ENCODE data around the gene PBXIP1. TPM values are rescaled to one million over a fixed set of nuclear protein-coding genes. Genes with fewer than 3 reads are reported as not detected.

PBXIP1 gene
- total RNA-seq, 2 donors from 2014 or later, result 28.9 to 40.7 TPM

DNA sequence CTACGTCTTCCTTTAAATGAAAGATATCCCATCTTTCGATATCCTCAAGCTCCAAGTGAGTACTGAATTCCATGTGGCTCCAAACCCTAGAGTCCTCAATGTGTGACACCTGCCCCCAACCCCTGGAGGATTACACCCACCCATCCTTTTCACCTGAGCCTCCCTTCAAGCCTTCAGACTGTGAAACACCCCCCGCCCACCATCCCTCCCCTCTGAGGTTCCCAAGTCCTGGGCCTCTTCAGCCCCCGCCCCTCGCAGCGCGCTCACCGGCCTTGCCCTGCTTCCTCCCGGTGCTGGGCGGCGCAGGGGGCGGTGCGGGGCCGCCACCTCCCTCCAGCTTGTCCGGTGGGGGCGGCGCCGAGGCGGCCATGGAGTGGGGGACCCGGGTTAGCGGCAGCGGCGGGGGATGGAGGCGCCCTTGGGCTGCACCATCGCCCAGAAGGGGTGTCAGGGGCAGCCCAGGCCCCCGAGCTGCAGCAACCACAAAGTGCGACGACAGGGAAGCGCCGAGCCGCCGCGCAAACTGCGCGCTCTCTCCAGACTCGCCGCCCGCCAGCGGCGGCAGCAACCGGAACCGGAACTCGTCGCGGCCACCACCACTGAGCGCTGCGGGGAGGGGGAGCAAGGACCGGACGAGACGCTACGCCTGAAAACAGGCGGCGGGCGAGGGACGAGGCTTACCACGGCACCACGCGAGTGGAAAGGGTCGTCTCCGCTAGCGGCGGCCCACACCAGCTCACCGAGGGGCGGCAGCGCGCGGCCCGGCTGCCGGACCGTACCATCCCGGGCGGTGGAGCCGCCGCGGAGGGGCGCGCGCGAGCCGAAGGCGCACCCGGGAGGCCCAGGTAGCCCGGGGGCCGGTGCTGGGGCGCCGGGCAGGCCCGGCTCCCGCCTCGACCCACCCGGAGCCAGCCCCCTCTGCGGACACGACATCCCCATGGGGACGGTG is 5.6 kb upstream of the PBXIP1 start, which contains the start of gene PYGO2:
PYGO2 (minus strand) TSS at position 576 of the 949 bp plus-strand sequence; CDS start at position 370, 206 bp downstream.
- H3K36me3 Mint-ChIP-seq, result peaks cover 6% of the 10 kb centered on the region
- H3K4me3 Mint-ChIP-seq, result peak within 1 kb of the TSS; percentile 88
- H3K9me3 Mint-ChIP-seq, result no peaks in the 10 kb centered on the region
- H3K27ac Mint-ChIP-seq, result peak within 1 kb of the TSS; percentile 81 to 84
- DNase-seq (ENCODE audit: low spot score) (peak; percentile 88), ATAC-seq (peak; percentile 93)
- H3K4me1 Mint-ChIP-seq (ENCODE audit: low read depth in 2 of 2), result peaks cover 28 to 30% of the 10 kb centered on the region in 2 donors
- no peaks in the 10 kb centered on the region for H3K27me3 Mint-ChIP-seq

DNA sequence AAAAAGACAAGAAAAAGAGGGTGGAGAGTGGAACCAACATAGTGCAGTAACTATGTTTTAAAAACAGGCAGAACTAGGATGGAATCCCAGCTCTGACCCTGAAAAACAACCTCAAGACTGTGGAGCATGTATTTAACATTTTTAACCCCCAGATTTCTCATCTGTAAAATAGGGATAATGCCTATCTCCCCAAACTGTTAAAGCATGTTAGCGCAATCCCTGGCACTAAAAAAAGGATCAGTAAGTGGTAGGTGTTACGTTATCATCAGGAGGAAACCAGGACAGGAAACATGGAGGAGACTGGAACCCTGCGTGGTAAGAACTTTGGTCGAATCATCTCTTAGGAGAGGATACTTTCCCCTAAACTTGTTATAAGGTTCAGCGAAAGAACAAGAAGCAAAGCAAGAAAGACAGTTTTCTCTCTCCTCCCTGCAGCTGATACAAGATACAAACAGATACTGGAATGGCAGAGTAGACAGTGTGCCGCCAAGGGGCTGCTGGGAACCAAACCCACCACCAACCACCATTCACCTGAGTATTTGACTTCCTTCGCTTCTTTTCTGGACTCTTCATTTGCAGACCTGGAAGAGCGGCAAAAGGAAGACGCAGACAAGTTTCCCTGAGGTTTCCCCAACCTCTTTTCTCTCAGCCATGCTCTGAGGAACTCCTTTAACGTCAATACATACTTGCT is 4.7 kb upstream of the PBXIP1 start:
- Mint-ChIP-seq H3K36me3 (peaks cover 6% of the 10 kb centered on the region), H3K9me3 (no peaks in the 10 kb centered on the region), H3K27me3 (no peaks in the 10 kb centered on the region), H3K4me1 (ENCODE audit: low read depth in 2 of 2) (peaks cover 36 to 39% of the 10 kb centered on the region in 2 donors), H3K4me3 (peak overlapping the region; percentile 88), H3K27ac (peak overlapping the region; percentile 81 to 84)
- ATAC-seq, result no peak
- DNase-seq (ENCODE audit: low spot score), result no peak

DNA sequence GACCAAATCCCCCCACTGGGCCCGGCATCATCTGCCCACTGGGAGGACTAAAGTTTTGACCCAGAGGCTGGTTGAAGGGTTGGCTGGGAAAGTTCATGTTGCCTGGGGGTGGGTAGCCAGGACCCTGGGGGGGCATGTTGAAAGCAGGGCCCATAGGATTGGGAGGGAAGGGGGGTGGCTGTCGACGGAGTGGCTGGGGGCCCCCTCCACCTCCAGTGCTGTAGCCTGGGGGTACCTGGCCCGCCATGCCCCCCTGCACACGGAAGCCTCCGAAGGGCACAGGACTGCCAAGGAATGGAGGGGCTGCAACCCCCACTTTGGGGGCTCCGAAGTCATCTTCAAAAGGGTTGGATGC is 3.5 kb upstream of the PBXIP1 start:
- H3K36me3 Mint-ChIP-seq, result peaks cover 6% of the 10 kb centered on the region
- no peaks in the 10 kb centered on the region for H3K27me3 Mint-ChIP-seq
- peak overlapping the region; percentile 88 for H3K4me3 Mint-ChIP-seq
- DNase-seq (ENCODE audit: low spot score) (no peak), ATAC-seq (no peak)
- no peak overlapping the region for H3K27ac Mint-ChIP-seq
- H3K9me3 Mint-ChIP-seq, result no peaks in the 10 kb centered on the region
- peaks cover 45 to 51% of the 10 kb centered on the region in 2 donors for H3K4me1 Mint-ChIP-seq (ENCODE audit: low read depth in 2 of 2)

DNA sequence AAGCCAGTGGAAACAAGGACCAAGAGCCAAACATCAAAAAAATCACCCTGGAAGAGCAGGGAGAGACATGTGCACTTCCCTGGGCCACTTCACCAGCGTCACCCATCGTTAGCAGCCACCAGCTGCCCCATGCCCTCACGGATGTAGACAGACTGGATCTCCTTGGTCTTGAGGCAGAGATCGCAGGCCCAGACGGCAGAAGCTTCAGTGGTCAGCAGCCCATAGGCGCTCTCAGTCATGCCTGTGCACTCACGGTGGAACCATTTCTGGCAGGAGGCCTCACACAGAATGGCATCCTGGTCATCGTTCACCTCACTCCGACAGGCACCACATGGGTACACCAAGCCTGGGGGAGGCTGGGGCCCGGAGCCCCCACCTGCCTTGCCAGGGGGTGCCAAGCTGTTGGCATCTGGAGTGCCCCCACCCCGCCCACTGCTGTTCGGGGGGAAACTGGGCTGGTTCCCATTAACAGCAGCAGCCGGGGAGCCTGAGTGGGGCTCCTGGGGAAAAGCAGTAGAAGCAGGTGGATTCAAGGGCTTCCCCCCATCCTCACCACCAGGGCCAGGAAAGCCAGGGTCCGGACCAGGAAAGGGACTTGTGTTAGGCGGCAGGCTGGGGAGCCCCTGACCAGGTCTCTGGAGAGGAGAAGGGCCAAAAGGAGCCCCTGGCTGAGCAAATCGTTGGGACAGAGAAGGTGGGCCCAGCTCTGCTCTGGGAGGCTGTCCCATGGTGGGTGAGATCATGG is 3.0 kb upstream of the PBXIP1 start:
- Mint-ChIP-seq H3K36me3 (peaks cover 4% of the 10 kb centered on the region), H3K9me3 (no peaks in the 10 kb centered on the region), H3K4me3 (peak overlapping the region; percentile 17), H3K27me3 (no peaks in the 10 kb centered on the region), H3K4me1 (ENCODE audit: low read depth in 2 of 2) (peaks cover 48 to 54% of the 10 kb centered on the region in 2 donors), H3K27ac (no peak overlapping the region)
- no peak for ATAC-seq
- no peak for DNase-seq (ENCODE audit: low spot score)

DNA sequence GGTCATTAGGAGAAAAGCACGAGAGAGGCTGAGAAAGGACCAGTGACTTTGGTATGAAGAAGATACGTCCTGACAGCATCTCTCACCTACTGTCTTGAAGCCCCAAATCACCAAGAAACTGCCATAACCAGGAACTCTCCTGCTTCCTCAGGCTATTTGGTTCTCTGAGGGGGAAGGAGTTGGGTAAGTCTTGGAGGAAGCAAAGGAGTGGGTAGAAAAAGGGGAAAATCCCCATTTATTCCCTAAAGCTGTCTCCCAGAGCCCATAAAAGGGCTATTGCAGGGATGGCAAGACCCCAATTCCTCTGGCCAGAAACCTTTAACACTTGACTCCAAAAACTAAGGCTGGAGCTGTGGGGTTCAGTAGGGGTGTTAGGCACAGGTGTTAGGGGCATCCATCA is 2.1 kb upstream of the PBXIP1 start:
- no peaks in the 10 kb centered on the region for H3K36me3 Mint-ChIP-seq
- H3K9me3 Mint-ChIP-seq, result no peaks in the 10 kb centered on the region
- no peak overlapping the region for H3K4me3 Mint-ChIP-seq
- H3K27me3 Mint-ChIP-seq, result no peaks in the 10 kb centered on the region
- no peak for ATAC-seq
- H3K27ac Mint-ChIP-seq, result peak overlapping the region in 1 of 2 donors; percentile 94
- peaks cover 51 to 56% of the 10 kb centered on the region in 2 donors for H3K4me1 Mint-ChIP-seq (ENCODE audit: low read depth in 2 of 2)
- DNase-seq (ENCODE audit: low spot score), result no peak

DNA sequence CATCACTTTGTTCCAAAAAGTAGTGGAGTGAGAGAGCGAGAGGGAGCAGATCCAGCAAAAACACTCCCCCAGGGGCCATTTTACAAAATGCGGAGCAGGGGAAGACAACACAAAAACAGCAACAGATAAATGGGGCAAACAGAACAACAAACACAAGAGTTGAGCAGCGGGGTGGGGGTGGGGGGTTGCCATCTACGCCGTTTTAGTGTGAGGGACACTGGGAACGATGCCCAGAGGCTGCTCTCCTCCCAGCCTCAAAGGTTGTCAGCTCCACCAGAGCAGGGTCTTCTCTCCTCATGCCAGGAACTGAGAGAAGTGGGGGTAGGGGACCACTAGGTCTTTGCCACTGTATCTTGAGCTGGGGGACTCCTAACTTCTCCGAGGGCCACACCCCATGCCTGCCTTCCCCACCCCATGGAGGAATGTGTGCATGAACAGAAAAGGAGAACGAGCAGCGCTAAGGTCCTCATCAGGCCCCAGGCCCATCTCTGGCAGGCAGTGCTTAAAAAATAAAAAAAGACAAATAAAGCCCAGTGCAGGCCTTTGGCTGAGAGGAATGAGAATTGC is 1.3 kb upstream of the PBXIP1 start:
- no peak for ATAC-seq
- peaks cover 53 to 57% of the 10 kb centered on the region in 2 donors for H3K4me1 Mint-ChIP-seq (ENCODE audit: low read depth in 2 of 2)
- H3K36me3 Mint-ChIP-seq, result no peaks in the 10 kb centered on the region
- no peaks in the 10 kb centered on the region for H3K27me3 Mint-ChIP-seq
- no peaks in the 10 kb centered on the region for H3K9me3 Mint-ChIP-seq
- peak overlapping the region; percentile 99 for H3K4me3 Mint-ChIP-seq
- no peak for DNase-seq (ENCODE audit: low spot score)
- peak overlapping the region in 1 of 2 donors; percentile 94 for H3K27ac Mint-ChIP-seq

DNA sequence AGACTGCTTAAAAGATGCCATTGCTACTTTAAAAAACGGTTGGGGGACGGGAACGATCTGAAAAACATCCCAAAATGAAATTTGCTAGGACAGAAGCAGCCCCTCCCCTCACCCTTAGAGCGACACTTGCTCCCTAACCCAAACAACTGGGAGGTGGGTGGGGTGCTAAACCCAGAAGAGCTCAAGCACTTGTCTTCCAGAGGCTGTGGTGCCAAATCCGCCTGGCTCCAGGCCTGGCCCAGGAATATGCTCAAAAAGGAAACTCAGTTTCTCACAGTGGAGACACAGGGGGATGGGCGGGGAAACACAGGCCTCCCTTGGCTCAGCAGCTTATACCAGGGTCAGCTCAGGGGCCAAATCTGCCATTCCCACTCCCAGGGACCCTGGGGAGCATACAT is 644 bp upstream of the PBXIP1 start:
- H3K4me3 Mint-ChIP-seq, result peak overlapping the region; percentile 99
- no peak for DNase-seq (ENCODE audit: low spot score)
- H3K36me3 Mint-ChIP-seq, result no peaks in the 10 kb centered on the region

DNA sequence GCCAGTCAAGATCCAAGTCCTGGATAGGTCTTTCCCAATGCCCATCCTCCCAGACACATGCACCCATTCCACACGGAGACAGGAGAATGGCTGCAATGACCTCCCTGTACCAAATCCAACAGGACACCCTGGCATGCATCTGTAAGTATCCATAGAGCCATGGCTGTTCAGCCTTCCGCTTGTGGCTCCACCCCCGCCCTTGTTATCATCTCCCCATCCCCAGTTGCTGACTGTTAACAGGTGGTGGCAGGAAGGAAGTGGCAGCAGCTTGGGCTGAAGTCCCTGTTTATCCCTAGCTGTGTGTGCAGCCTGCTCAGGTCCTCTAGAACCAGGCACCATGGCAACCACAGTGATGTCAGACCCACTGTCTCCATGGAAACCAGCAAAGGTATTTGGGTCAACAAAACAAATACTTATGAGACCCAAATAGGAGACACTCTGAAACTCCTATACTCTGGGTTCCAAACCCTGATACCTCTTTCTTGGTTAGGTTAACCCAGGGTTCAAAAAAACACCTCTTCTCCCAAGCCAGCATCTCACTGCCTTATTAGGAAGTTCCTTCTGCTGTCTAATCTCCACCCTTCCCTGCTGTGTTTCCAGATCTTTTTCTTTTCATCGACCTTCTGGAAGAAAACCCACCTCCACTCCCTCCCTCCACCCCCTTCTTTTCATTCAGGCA is 721 bp downstream of the PBXIP1 start:
- Mint-ChIP-seq H3K36me3 (no peaks in the 10 kb centered on the region), H3K4me3 (peak overlapping the region; percentile 99), H3K27ac (peak overlapping the region; percentile 90 to 94), H3K27me3 (no peaks in the 10 kb centered on the region), H3K4me1 (ENCODE audit: low read depth in 2 of 2) (peaks cover 52 to 56% of the 10 kb centered on the region in 2 donors), H3K9me3 (no peaks in the 10 kb centered on the region)
- peak; percentile 71 for DNase-seq (ENCODE audit: low spot score)
- ATAC-seq, result peak; percentile 79 to 87

More for the DNA sequence above, 644 bp upstream of the PBXIP1 start:
- Mint-ChIP-seq H3K9me3 (no peaks in the 10 kb centered on the region), H3K27me3 (no peaks in the 10 kb centered on the region), H3K27ac (peak overlapping the region; percentile 90 to 94), H3K4me1 (ENCODE audit: low read depth in 2 of 2) (peaks cover 55 to 60% of the 10 kb centered on the region in 2 donors)
- ATAC-seq, result no peak

DNA sequence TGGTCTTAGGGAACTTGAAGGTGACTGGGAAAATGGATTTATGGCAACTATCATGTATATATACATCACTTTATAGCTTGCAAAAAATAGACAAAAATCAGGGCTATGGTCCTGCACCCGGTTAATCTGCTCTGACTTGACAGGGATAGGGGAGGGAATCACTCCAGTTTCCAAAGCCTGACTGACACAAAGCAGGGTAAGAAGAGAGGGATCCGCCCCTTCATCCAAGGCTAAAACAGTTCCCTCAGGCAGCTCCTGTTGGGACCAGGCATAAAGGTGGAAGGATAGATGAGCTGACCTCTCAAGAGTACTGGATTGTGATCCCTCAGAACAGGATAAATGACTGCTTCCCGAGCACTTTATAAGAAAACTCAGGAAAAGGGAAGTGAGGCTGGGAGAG is 1.4 kb downstream of the PBXIP1 start:
- ATAC-seq, result no peak
- Mint-ChIP-seq H3K27ac (peak overlapping the region; percentile 90 to 94), H3K4me1 (ENCODE audit: low read depth in 2 of 2) (peaks cover 51 to 56% of the 10 kb centered on the region in 2 donors), H3K36me3 (no peaks in the 10 kb centered on the region), H3K9me3 (no peaks in the 10 kb centered on the region), H3K4me3 (peak overlapping the region; percentile 99), H3K27me3 (no peaks in the 10 kb centered on the region)
- DNase-seq (ENCODE audit: low spot score), result no peak

DNA sequence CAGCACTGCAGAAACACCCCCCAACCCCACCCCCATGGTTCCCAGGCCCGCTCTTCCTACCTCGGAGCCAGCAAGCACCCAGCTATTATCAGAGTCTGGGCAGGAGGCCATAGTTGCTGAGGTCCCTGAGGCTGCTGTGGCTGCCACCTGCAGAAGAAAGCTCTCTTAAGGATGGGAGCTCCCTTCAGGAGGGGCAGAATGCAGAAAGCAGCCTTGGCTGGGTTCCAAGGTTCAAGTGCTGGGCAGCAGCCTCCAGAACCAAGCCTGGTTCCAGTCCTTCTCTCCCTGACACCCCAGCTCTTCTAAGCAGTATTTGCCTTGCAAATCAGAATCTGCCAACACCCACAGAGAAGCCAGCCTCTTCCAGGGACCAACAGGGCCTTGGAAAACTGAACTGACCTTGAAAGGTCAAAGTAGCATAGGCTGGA is 2.3 kb downstream of the PBXIP1 start:
- H3K27me3 Mint-ChIP-seq, result no peaks in the 10 kb centered on the region
- peak overlapping the region; percentile 99 for H3K4me3 Mint-ChIP-seq
- no peak for ATAC-seq
- H3K4me1 Mint-ChIP-seq (ENCODE audit: low read depth in 2 of 2), result peaks cover 52 to 56% of the 10 kb centered on the region in 2 donors
- H3K9me3 Mint-ChIP-seq, result no peaks in the 10 kb centered on the region
- no peak for DNase-seq (ENCODE audit: low spot score)
- no peaks in the 10 kb centered on the region for H3K36me3 Mint-ChIP-seq
- H3K27ac Mint-ChIP-seq, result peak overlapping the region; percentile 90 to 94

DNA sequence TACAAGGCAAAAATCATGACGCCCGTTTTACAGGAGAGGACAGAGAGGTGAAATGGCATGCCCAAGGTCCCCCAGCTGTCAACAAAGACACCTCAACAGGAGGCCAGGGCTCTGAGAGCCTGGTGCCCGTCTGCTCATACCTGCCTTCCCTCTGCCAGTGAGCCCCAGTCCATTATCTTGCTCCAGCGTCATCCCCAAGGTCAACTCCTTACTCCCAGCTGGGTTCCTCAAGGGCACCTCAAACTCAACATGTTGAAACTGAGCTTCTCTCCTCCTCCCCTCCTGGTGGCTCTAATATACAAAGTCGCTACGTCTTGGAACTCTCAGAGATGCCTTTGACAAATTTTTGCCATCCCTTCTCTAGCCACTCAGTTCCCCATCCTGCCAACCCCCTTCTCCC is 3.2 kb downstream of the PBXIP1 start:
- no peak for DNase-seq (ENCODE audit: low spot score)
- peak overlapping the region; percentile 0 for H3K4me3 Mint-ChIP-seq
- H3K9me3 Mint-ChIP-seq, result no peaks in the 10 kb centered on the region
- H3K4me1 Mint-ChIP-seq (ENCODE audit: low read depth in 2 of 2), result peaks cover 50 to 51% of the 10 kb centered on the region in 2 donors
- no peak for ATAC-seq
- no peaks in the 10 kb centered on the region for H3K27me3 Mint-ChIP-seq
- peak overlapping the region; percentile 48 to 78 for H3K27ac Mint-ChIP-seq
- no peaks in the 10 kb centered on the region for H3K36me3 Mint-ChIP-seq

DNA sequence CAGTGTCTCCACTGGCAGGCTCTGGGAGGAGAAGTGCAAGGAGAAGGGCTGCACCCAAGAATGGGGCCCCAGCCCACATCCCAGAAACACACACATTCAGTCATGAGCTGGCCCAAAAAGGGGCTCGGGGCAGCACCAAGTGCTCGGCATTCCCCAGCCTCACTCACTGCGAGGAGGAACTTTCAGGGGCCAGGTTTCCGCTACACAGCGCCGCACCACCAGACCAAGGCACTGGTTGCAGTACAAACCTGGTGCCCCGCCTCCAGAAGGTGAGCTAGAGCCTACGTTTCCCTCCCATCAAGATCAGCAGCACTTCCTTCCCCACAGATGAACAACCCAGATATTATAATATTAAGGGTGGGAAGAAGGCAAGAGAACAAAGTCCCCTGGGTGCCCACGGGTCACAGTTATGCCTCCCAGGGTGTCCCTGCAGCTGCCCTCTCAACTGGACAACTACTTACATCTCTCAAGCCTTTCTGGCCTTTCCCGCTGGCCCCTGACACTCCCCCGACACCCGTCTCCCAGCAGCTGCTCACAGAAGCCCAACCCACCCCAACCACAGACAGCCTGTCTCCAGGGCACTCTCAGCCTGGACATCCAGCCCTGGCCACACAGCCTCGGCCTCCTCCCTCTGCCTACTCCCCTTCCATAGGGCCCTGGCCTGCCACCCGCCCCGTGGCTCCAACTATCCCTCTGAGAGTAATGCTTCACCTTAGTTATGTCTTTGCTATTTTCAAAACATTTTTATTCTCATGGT is 3.8 kb downstream of the PBXIP1 start:
- Mint-ChIP-seq H3K9me3 (no peaks in the 10 kb centered on the region), H3K27ac (peak overlapping the region; percentile 48 to 78), H3K4me1 (ENCODE audit: low read depth in 2 of 2) (peaks cover 50 to 51% of the 10 kb centered on the region in 2 donors), H3K36me3 (no peaks in the 10 kb centered on the region), H3K27me3 (no peaks in the 10 kb centered on the region), H3K4me3 (peak overlapping the region; percentile 11)
- no peak for DNase-seq (ENCODE audit: low spot score)
- ATAC-seq, result no peak
